ENCODE measurements around the gene CLMN. TPM values are rescaled to one million over a fixed set of nuclear protein-coding genes. Genes with fewer than 3 reads are reported as not detected.

The CLMN gene
- total and polyA plus RNA-seq, 9 of the 15 experiments (the other 6 are each of a cell fraction or from before 2014, with no cell fraction given) = 0.01 to 0.18 (median 0.07) TPM; not detected in 4

- TF ChIP-seq ZNF318 (IDR thresholded peaks at IDR 0.05; ENCODE audit: borderline replicate concordance in 1 of 2, low read depth in 1 of 2) (no peak), CTBP1 (IDR thresholded peaks at IDR 0.05; ENCODE audit: borderline replicate concordance) (no peak), ZNF217 (CRISPR knock-in tag; IDR thresholded peaks at IDR 0.05) (no peak), FOSL1 (tag; conservative IDR thresholded peaks at IDR 0.05) (no peak), ELF2 (CRISPR knock-in tag; IDR thresholded peaks at IDR 0.05) (no peak), JUNB (CRISPR knock-in tag; conservative IDR thresholded peaks at IDR 0.05) (no peak), CTCFL (IDR thresholded peaks at IDR 0.05; ENCODE audit: borderline replicate concordance, insufficient read depth, low read depth, low read length, poor library complexity, severe bottlenecking) (no peak), C11orf30 (IDR thresholded peaks at IDR 0.05; ENCODE audit: low read depth) (no peak), DIDO1 (tag; IDR thresholded peaks at IDR 0.05; ENCODE audit: low read depth) (no peak)
Measured at GRCh38 chr14:95354834-95355233, 35.1 kb upstream of the CLMN start (continued).

Measured in K562 (cell line).